B cell (primary cell): ENCODE measurements around the gene DNAH8. TPM values are rescaled to one million over a fixed set of nuclear protein-coding genes. Genes with fewer than 3 reads are reported as not detected.

Experiments used
- ATAC-seq: fragments of 200-7000 bp; cut with Tn5 transposase; one replicate; pipeline ENCODE4 v1.10.0; 2021; ENCODE audit warnings: low read depth, mild to moderate bottlenecking, moderate number of reproducible peaks, moderate library complexity
- CTCF ChIA-PET: fragments of 350-600 bp; sonication (Branson Sonifier 250); formaldehyde crosslinking; loops from one replicate; lab custom pipeline; 2021; ENCODE audit warnings: antibody characterized with exemption, inconsistent platforms; lab: Charles Lee
- POLR2A ChIA-PET: fragments of 350-600 bp; sonication (Branson Sonifier 250); formaldehyde crosslinking; loops from one replicate; lab custom pipeline; 2021; ENCODE audit warnings: antibody characterized with exemption; lab: Charles Lee
- DNase-seq: peaks from one replicate; pipeline ENCODE4 v3.0.0; 2013
- H2AFZ ChIP-seq: 2 replicates; pipeline ENCODE4 v1.6.1; 2012; ENCODE audit warnings: mild to moderate bottlenecking, low read depth, low read length; ENCODE audit not compliant: insufficient read depth, poor library complexity, severe bottlenecking
- H3K27ac ChIP-seq, 2 donors: 1 replicate in 1 of 2; 2 replicates in 1 of 2; pipeline ENCODE4 v1.5.1; 2012 to 2013; ENCODE audit warnings: low read length in 2 of 2, mild to moderate bottlenecking in 2 of 2, moderate library complexity in 1 of 2
- H3K27me3 ChIP-seq, 4 experiments: fragments of 200-600 bp in 1 of 4; sonication (generic) in 1 of 4; replicated peaks in 1 of 4; 1 replicate in 2 of 4; 2 replicates in 2 of 4; pipeline versions ENCODE4 v1.6.1 to v1.7.0; 2013 to 2016; ENCODE audit warnings: low read length in 3 of 4, mild to moderate bottlenecking in 2 of 4, mixed read lengths in 1 of 4, moderate library complexity in 1 of 4; ENCODE audit not compliant: insufficient read depth in 4 of 4, control insufficient read depth in 3 of 4; ENCODE audit errors: control extremely low read depth in 1 of 4
- H3K36me3 ChIP-seq, 2 experiments: replicated peaks in 1 of 2; 1 replicate in 1 of 2; 2 replicates in 1 of 2; pipeline versions ENCODE4 v1.6.1 to v1.7.1; 2013; ENCODE audit warnings: low read length in 1 of 2; ENCODE audit not compliant: insufficient read depth in 2 of 2, control insufficient read depth in 1 of 2; ENCODE audit errors: control extremely low read depth in 1 of 2, extremely low read depth in 1 of 2
- H3K4me1 ChIP-seq, 2 donors: fragments of 200-600 bp in 1 of 2; sonication (generic) in 1 of 2; 1 replicate in 1 of 2; 2 replicates in 1 of 2; pipeline versions ENCODE4 v1.5.1 to v1.6.1; 2013 to 2017; ENCODE audit warnings: low read length in 2 of 2; ENCODE audit not compliant: control insufficient read depth in 2 of 2, insufficient read depth in 2 of 2
- H3K4me2 ChIP-seq: replicated peaks from 2 replicates; pipeline ENCODE3; 2012; ENCODE audit warnings: mild to moderate bottlenecking, low read depth, low read length; ENCODE audit not compliant: poor library complexity, severe bottlenecking
- H3K4me3 ChIP-seq, 5 experiments: fragments of 200-600 bp in 1 of 5; sonication (generic) in 1 of 5; 1 replicate in 3 of 5; 2 replicates in 2 of 5; pipeline versions ENCODE4 v1.5.1 to v1.7.0; 2011 to 2016; ENCODE audit warnings: low read length in 4 of 5, mild to moderate bottlenecking in 4 of 5, low read depth in 2 of 5, control low read depth in 1 of 5, moderate library complexity in 1 of 5; ENCODE audit not compliant: insufficient read depth in 1 of 5; ENCODE audit errors: control extremely low read depth in 1 of 5, extremely low read depth in 1 of 5
- H3K79me2 ChIP-seq: fragments of 200-600 bp; sonication (generic); one replicate; pipeline ENCODE4 v1.6.0; 2016; ENCODE audit warnings: low read length; ENCODE audit not compliant: control insufficient read depth, insufficient read depth
- H3K9ac ChIP-seq: fragments of 200-600 bp; sonication (generic); 2 replicates; pipeline ENCODE4 v1.6.1; 2017; ENCODE audit warnings: mild to moderate bottlenecking, low read length, moderate library complexity
- H3K9me3 ChIP-seq, 3 donors: one replicate each; pipeline versions ENCODE4 v1.6.1 to v1.7.1; 2013; ENCODE audit warnings: low read length in 2 of 3; ENCODE audit not compliant: control insufficient read depth in 2 of 3, insufficient read depth in 1 of 3; ENCODE audit errors: control extremely low read depth in 1 of 3
- H4K20me1 ChIP-seq: 2 replicates; pipeline ENCODE4 v1.6.0; 2012; ENCODE audit warnings: mild to moderate bottlenecking, low read length; ENCODE audit not compliant: insufficient read depth, control insufficient read depth, poor library complexity, severe bottlenecking
- H3K27ac Mint-ChIP-seq: one replicate; pipeline ENCODE4 v1.8.0; 2021; ENCODE audit warnings: mixed read lengths
- H3K27me3 Mint-ChIP-seq: one replicate; pipeline ENCODE4 v1.8.0; 2021; ENCODE audit warnings: mixed read lengths
- H3K4me1 Mint-ChIP-seq: one replicate; pipeline ENCODE4 v1.8.0; 2021; ENCODE audit warnings: mixed read lengths
- H3K4me3 Mint-ChIP-seq: one replicate; pipeline ENCODE4 v1.8.0; 2021; ENCODE audit warnings: mixed read lengths
- H3K9me3 Mint-ChIP-seq: one replicate; pipeline ENCODE4 v1.8.0; 2022; ENCODE audit warnings: mixed read lengths; ENCODE audit not compliant: insufficient read depth
- EZH2 ChIP-seq: IDR thresholded peaks from 2 replicates; pipeline ENCODE4 v1.6.1; 2012; ENCODE audit warnings: borderline replicate concordance, low read depth, mild to moderate bottlenecking, moderate library complexity, low read length; ENCODE audit not compliant: insufficient read depth, poor library complexity, severe bottlenecking
- WGBS: methylation state at CpG from one replicate; pipeline ENCODE4 v1.1.5; 2013; ENCODE audit warnings: missing lambda C conversion rate; ENCODE audit not compliant: insufficient coverage; 5-methylcytosine and 5-hydroxymethylcytosine counted together
- intact Hi-C: fragments of 100-400 bp; cut with micrococcal nuclease; formaldehyde crosslinking; loops from one replicate; pipeline ENCODE4 v1.10.0; 2022
- polyA plus RNA-seq: library from polyadenylated mRNA; depleted of rRNA; stranded (reverse); fragments of >200 nt; gene quantifications from 2 replicates; pipeline ENCODE4 v1.2.3, GENCODE V29; 2012
- total RNA-seq, 2 donors: library from RNA; stranded (reverse); fragments of 120-200 nt in 1 of 2; gene quantifications; 1 replicate in 1 of 2; 2 replicates in 1 of 2; pipeline versions ENCODE4 v1.2.3 to v1.2.4, GENCODE V29; 2013 to 2022
- TF ChIP-seq, protein P1 (sequence below): fragments of 200-600 bp; IDR thresholded peaks from one replicate; pipeline ENCODE4 v1.8.0; 2022; ENCODE audit warnings: antibody characterized with exemption, mild to moderate bottlenecking

DNAH8 gene
- total and polyA plus RNA-seq, 2 donors (not counting 1 experiment from before 2014, with no cell fraction given) = 0.69 to 1.1 TPM

GRCh38 chr6:38943964-38944363, 228.9 kb downstream of the DNAH8 start:
- Mint-ChIP-seq H3K4me1 (no peaks in the 10 kb centered on the region), H3K4me3 (no peak overlapping the region), H3K27me3 (no peaks in the 10 kb centered on the region), H3K9me3 (no peaks in the 10 kb centered on the region), H3K27ac (no peak overlapping the region)
- 100% methylated on average over 2 of the region's 4 CpGs for WGBS
- Histone ChIP-seq H2AFZ (no peak overlapping the region), H3K9ac (no peak overlapping the region), H3K27ac (no peak overlapping the region), H3K4me3 (no peak overlapping the region), H3K27me3 (no peaks in the 10 kb centered on the region), H3K36me3 (no peaks in the 10 kb centered on the region), H3K4me2 (no peak overlapping the region), H3K79me2 (no peaks in the 10 kb centered on the region), H3K4me1 (no peaks in the 10 kb centered on the region), H4K20me1 (no peaks in the 10 kb centered on the region), H3K9me3 (no peaks in the 10 kb centered on the region)
- CTCF ChIA-PET = interaction anchor here (1.0 kb wide), 1 partner anchor 365 kb away, joined by 3 read pairs; no protein-coding TSS in a partner anchor
- intact Hi-C loops = no loop called here
- DNase-seq (no peak), ATAC-seq (no peak)
- POLR2A ChIA-PET = no interaction called here
- TF ChIP-seq EZH2 = no peak

GRCh38 chr6:38944655-38945279, 229.7 kb downstream of the DNAH8 start:
- no peak for TF ChIP-seq EZH2
- TF ChIP-seq, protein P1, sequence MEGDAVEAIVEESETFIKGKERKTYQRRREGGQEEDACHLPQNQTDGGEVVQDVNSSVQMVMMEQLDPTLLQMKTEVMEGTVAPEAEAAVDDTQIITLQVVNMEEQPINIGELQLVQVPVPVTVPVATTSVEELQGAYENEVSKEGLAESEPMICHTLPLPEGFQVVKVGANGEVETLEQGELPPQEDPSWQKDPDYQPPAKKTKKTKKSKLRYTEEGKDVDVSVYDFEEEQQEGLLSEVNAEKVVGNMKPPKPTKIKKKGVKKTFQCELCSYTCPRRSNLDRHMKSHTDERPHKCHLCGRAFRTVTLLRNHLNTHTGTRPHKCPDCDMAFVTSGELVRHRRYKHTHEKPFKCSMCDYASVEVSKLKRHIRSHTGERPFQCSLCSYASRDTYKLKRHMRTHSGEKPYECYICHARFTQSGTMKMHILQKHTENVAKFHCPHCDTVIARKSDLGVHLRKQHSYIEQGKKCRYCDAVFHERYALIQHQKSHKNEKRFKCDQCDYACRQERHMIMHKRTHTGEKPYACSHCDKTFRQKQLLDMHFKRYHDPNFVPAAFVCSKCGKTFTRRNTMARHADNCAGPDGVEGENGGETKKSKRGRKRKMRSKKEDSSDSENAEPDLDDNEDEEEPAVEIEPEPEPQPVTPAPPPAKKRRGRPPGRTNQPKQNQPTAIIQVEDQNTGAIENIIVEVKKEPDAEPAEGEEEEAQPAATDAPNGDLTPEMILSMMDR = no peak
- H3K4me3 Mint-ChIP-seq = no peak overlapping the region
- H3K79me2 ChIP-seq = no peaks in the 10 kb centered on the region
- no peak overlapping the region for H2AFZ ChIP-seq
- no peak for DNase-seq
- H3K4me1 ChIP-seq = no peaks in the 10 kb centered on the region
- no peaks in the 10 kb centered on the region for H3K36me3 ChIP-seq
- H3K4me2 ChIP-seq = no peak overlapping the region
- no peak overlapping the region for H3K9ac ChIP-seq
- no peak overlapping the region for H3K27ac ChIP-seq
- H4K20me1 ChIP-seq = no peaks in the 10 kb centered on the region
- H3K27me3 Mint-ChIP-seq = no peaks in the 10 kb centered on the region
- H3K27ac Mint-ChIP-seq = no peak overlapping the region
- no peak overlapping the region for H3K4me3 ChIP-seq
- no peaks in the 10 kb centered on the region for H3K9me3 ChIP-seq
- no peak for ATAC-seq
- H3K4me1 Mint-ChIP-seq = no peaks in the 10 kb centered on the region
- no CpG with 5 or more reads among the region's 1 CpG for WGBS
- H3K9me3 Mint-ChIP-seq = no peaks in the 10 kb centered on the region
- H3K27me3 ChIP-seq = no peaks in the 10 kb centered on the region
- ChIA-PET POLR2A (no interaction called here), CTCF (interaction anchor here (1.0 kb wide), 1 partner anchor 365 kb away, joined by 3 read pairs; no protein-coding TSS in a partner anchor)
- intact Hi-C loops = no loop called here
